HL-60 (cell line): ENCODE results near the gene STAC2.

Experiments
- CTCF ChIP-seq: IDR thresholded peaks from one replicate; pipeline ENCODE4 v1.5.1; 2011; ENCODE audit warnings: low read length, control low read depth, inconsistent platforms; ENCODE audit not compliant: insufficient read depth
- POLR2AphosphoS5 ChIP-seq: IDR thresholded peaks from 2 replicates; pipeline ENCODE4 v1.6.1; 2012; ENCODE audit warnings: low read depth

GRCh38 chr17:39199820-39200069 lies 26.0 kb downstream of the STAC2 start:
- TF ChIP-seq CTCF (no peak), POLR2AphosphoS5 (no peak)
